ENCODE results near the gene SPATA12. TPM values are rescaled to one million over a fixed set of nuclear protein-coding genes. Genes with fewer than 3 reads are reported as not detected.

SPATA12 gene
- total RNA-seq, 4 donors from 2014 or later, result not detected

GRCh38 chr3:57105585-57105984, 45.1 kb downstream of the SPATA12 start:
- TF ChIP-seq EP300 (IDR thresholded peaks at IDR 0.05; ENCODE audit: low read depth), result no peak
- TF ChIP-seq POLR2AphosphoS5 (IDR thresholded peaks at IDR 0.05), result no peak
- TF ChIP-seq, protein P1, sequence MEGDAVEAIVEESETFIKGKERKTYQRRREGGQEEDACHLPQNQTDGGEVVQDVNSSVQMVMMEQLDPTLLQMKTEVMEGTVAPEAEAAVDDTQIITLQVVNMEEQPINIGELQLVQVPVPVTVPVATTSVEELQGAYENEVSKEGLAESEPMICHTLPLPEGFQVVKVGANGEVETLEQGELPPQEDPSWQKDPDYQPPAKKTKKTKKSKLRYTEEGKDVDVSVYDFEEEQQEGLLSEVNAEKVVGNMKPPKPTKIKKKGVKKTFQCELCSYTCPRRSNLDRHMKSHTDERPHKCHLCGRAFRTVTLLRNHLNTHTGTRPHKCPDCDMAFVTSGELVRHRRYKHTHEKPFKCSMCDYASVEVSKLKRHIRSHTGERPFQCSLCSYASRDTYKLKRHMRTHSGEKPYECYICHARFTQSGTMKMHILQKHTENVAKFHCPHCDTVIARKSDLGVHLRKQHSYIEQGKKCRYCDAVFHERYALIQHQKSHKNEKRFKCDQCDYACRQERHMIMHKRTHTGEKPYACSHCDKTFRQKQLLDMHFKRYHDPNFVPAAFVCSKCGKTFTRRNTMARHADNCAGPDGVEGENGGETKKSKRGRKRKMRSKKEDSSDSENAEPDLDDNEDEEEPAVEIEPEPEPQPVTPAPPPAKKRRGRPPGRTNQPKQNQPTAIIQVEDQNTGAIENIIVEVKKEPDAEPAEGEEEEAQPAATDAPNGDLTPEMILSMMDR (IDR thresholded peaks at IDR 0.05), result no peak
- TF ChIP-seq POLR2A (IDR thresholded peaks at IDR 0.05), result no peak
- H3K9me3 ChIP-seq, result no peaks in the 10 kb centered on the region
- no peak overlapping the region for H3K27ac ChIP-seq
- H3K4me3 ChIP-seq, result no peak overlapping the region
- 96 to 100% methylated on average over 3 to 9 of the region's 9 CpGs for WGBS, 2 donors (ENCODE audit: low coverage in 1 of 2)
- DNase-seq, result no peak
- intact Hi-C loops (cut with DNase I; ENCODE audit: low total_unique reads) (no loop called here), in situ Hi-C loops (cut with MboI; ENCODE audit: low pct_ligation_motif_present in 1 of 4, low pct_unique_long_range_greater_than_20kb in 1 of 4, low sequenced_read_pairs in 3 of 4) (no loop called here)
- H3K27me3 ChIP-seq, result no peaks in the 10 kb centered on the region
- H3K36me3 ChIP-seq, result no peaks in the 10 kb centered on the region
- no peaks in the 10 kb centered on the region for H3K4me1 ChIP-seq

- H3K27me3 ChIP-seq, result no peaks in the 10 kb centered on the region
- H3K27ac ChIP-seq, result no peak overlapping the region
- H3K9me3 ChIP-seq, result no peaks in the 10 kb centered on the region
- 89 to 100% methylated on average over 1 to 8 of the region's 8 CpGs for WGBS, 2 donors (ENCODE audit: low coverage in 1 of 2)
- no peak overlapping the region for H3K4me3 ChIP-seq
- TF ChIP-seq POLR2AphosphoS5 (IDR thresholded peaks at IDR 0.05), result no peak
- TF ChIP-seq, protein P1 (IDR thresholded peaks at IDR 0.05), result no peak
- TF ChIP-seq EP300 (IDR thresholded peaks at IDR 0.05; ENCODE audit: low read depth), result no peak
- no peak for TF ChIP-seq POLR2A (IDR thresholded peaks at IDR 0.05)
- no peak for DNase-seq
- H3K4me1 ChIP-seq, result no peaks in the 10 kb centered on the region
- in situ Hi-C loops (cut with MboI; ENCODE audit: low pct_ligation_motif_present in 1 of 4, low pct_unique_long_range_greater_than_20kb in 1 of 4, low sequenced_read_pairs in 3 of 4) (no loop called here), intact Hi-C loops (cut with DNase I; ENCODE audit: low total_unique reads) (no loop called here)
- H3K36me3 ChIP-seq, result no peaks in the 10 kb centered on the region
These were observed 48.2 kb downstream of the SPATA12 start for GRCh38 chr3:57108684-57109083.

DNA sequence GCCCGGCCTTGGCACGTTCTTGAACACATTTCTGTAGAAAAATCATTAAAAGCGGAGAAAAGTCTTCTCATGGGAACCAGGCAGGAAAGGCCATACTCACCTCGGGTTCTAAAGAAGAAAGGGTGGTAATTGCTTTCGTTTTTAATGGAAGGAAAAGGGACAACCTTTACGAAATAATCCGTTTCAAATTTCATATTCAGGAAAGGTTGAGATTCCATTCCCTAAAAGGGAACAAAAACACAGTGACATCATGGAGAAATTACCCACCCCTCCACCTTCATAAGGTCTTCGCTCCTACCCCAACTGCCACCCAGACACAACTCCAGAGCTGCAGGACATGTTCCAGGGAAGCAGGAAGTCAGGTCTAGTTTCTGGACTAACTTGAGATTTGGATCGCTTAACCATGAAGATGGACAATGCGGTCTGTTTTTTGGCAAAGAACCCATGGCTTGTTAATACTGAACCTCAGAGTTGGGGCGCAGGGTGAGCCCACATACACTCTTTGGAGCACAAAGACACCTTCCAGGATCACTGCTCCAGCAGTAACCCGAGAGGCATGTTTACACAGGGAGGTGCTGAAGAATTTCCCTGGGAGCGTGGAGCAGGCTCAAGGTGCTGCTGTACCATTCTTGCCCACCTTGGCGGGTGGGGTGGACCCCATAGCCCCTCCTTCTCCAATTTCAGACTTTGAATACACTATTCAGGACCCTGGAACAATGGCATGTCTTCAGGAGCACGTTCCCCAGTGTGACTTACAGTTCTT, 49.2 kb downstream of the SPATA12 start:
- WGBS, 2 donors (ENCODE audit: low coverage in 1 of 2), result 72 to 76% methylated on average over 9 to 15 of the region's 15 CpGs
- H3K9me3 ChIP-seq, result no peaks in the 10 kb centered on the region
- no peak overlapping the region for H3K4me3 ChIP-seq
- no peak overlapping the region for H3K27ac ChIP-seq
- no peak for DNase-seq
- no peaks in the 10 kb centered on the region for H3K27me3 ChIP-seq
- H3K36me3 ChIP-seq, result no peaks in the 10 kb centered on the region
- intact Hi-C loops (cut with DNase I; ENCODE audit: low total_unique reads), result no loop called here
- TF ChIP-seq POLR2AphosphoS5 (IDR thresholded peaks at IDR 0.05), result no peak
- no peak for TF ChIP-seq EP300 (IDR thresholded peaks at IDR 0.05; ENCODE audit: low read depth)
- TF ChIP-seq, protein P1 (IDR thresholded peaks at IDR 0.05), result no peak
- in situ Hi-C loops (cut with MboI; ENCODE audit: low pct_ligation_motif_present in 1 of 4, low pct_unique_long_range_greater_than_20kb in 1 of 4, low sequenced_read_pairs in 3 of 4), result no loop called here
- H3K4me1 ChIP-seq, result no peaks in the 10 kb centered on the region

- WGBS, 2 donors (ENCODE audit: low coverage in 1 of 2), result 60 to 82% methylated on average over 1 to 4 of the region's 4 CpGs
- Histone ChIP-seq H3K27me3 (no peaks in the 10 kb centered on the region), H3K9me3 (no peaks in the 10 kb centered on the region), H3K36me3 (no peaks in the 10 kb centered on the region), H3K4me3 (no peak overlapping the region), H3K4me1 (no peaks in the 10 kb centered on the region), H3K27ac (no peak overlapping the region)
- in situ Hi-C loops (cut with MboI; ENCODE audit: low pct_ligation_motif_present in 1 of 4, low pct_unique_long_range_greater_than_20kb in 1 of 4, low sequenced_read_pairs in 3 of 4), result no loop called here
- TF ChIP-seq POLR2AphosphoS5 (IDR thresholded peaks at IDR 0.05) (no peak), EP300 (IDR thresholded peaks at IDR 0.05; ENCODE audit: low read depth) (no peak), POLR2A (IDR thresholded peaks at IDR 0.05) (no peak)
- TF ChIP-seq, protein P1 (IDR thresholded peaks at IDR 0.05), result no peak
- intact Hi-C loops (cut with DNase I; ENCODE audit: low total_unique reads), result no loop called here
- no peak for DNase-seq
These were observed 49.8 kb downstream of the SPATA12 start for GRCh38 chr3:57110214-57110613.
